ENCODE measurements around the gene TRAFD1.

GRCh38 chr12:112178796-112179195, 53.4 kb downstream of the TRAFD1 start:
- no peak for TF ChIP-seq CTCF (IDR thresholded peaks at IDR 0.05; ENCODE audit: low read depth, low read length)
- no peak for TF ChIP-seq MAX (IDR thresholded peaks at IDR 0.05; ENCODE audit: low read depth, low read length)
- no peak for TF ChIP-seq POLR2A (IDR thresholded peaks at IDR 0.05; ENCODE audit: extremely low read depth, insufficient read length)
